PC-9 (cell line): ENCODE measurements around the gene DCTN1. TPM values are rescaled to one million over a fixed set of nuclear protein-coding genes. Genes with fewer than 3 reads are reported as not detected.

Source experiments
- BruUV-seq: library from RNA; stranded (reverse); fragments of 400-500 nt; replicated peaks from 2 replicates; lab custom pipeline; 2021; lab: Mats Ljungman, UMichigan
- CTCF ChIA-PET: fragments of 300-600 bp; sonication (Branson Sonifier 250); formaldehyde crosslinking; loops from one replicate; lab custom pipeline; 2022; ENCODE audit warnings: antibody characterized with exemption; lab: Charles Lee
- POLR2A ChIA-PET: fragments of 300-600 bp; sonication (Branson Sonifier 250); formaldehyde crosslinking; loops from one replicate; lab custom pipeline; 2022; ENCODE audit warnings: antibody characterized with exemption; ENCODE audit not compliant: unreplicated experiment; lab: Charles Lee
- DNase-seq, 2 experiments: peaks; one replicate each; pipeline versions ENCODE4 v3.0.0 to v3.0.0-alpha.2; 2015 to 2022; ENCODE audit warnings: mixed read lengths in 1 of 2
- H2AFZ ChIP-seq: fragments of 200-600 bp; sonication (generic); 2 replicates; pipeline ENCODE4 v1.8.1; 2017; ENCODE audit warnings: antibody characterized with exemption
- H3F3A ChIP-seq: fragments of 200-600 bp; sonication (generic); 2 replicates; pipeline ENCODE4 v1.8.1; 2017; ENCODE audit warnings: antibody characterized with exemption, mild to moderate bottlenecking, low read depth; ENCODE audit not compliant: insufficient read depth
- H3K27ac ChIP-seq: fragments of 200-600 bp; sonication (generic); 2 replicates; pipeline ENCODE4 v1.6.1; 2016; ENCODE audit warnings: mixed run types
- H3K27me3 ChIP-seq: fragments of 200-600 bp; sonication (generic); 2 replicates; pipeline ENCODE4 v1.6.1; 2016; ENCODE audit warnings: low read depth, mixed run types; ENCODE audit not compliant: insufficient read depth
- H3K36me3 ChIP-seq: fragments of 200-600 bp; sonication (generic); 2 replicates; pipeline ENCODE4 v1.6.1; 2016; ENCODE audit warnings: low read depth, mixed run types
- H3K4me1 ChIP-seq: fragments of 200-600 bp; sonication (generic); replicated peaks from 2 replicates; pipeline ENCODE4 v1.6.1; 2016; ENCODE audit warnings: mixed run types; ENCODE audit not compliant: insufficient read depth
- H3K4me2 ChIP-seq: fragments of 200-600 bp; sonication (generic); 2 replicates; pipeline ENCODE4 v1.6.1; 2017; ENCODE audit warnings: mixed run types
- H3K4me3 ChIP-seq: fragments of 200-600 bp; sonication (generic); 2 replicates; pipeline ENCODE4 v1.6.1; 2016; ENCODE audit warnings: mixed run types
- H3K79me2 ChIP-seq: fragments of 200-600 bp; sonication (generic); 2 replicates; pipeline ENCODE4 v1.6.1; 2017; ENCODE audit warnings: low read depth, mixed run types
- H3K9me2 ChIP-seq: fragments of 200-600 bp; sonication (generic); 2 replicates; pipeline ENCODE4 v1.8.1; 2017; ENCODE audit warnings: mild to moderate bottlenecking; ENCODE audit not compliant: insufficient read depth
- H3K9me3 ChIP-seq: fragments of 200-600 bp; sonication (generic); 2 replicates; pipeline ENCODE4 v1.8.1; 2016; ENCODE audit warnings: low read depth; ENCODE audit not compliant: insufficient read depth
- H4K20me1 ChIP-seq: fragments of 200-600 bp; sonication (generic); 2 replicates; pipeline ENCODE4 v1.8.1; 2017; ENCODE audit not compliant: insufficient read depth
- EZH2 ChIP-seq: fragments of 200-600 bp; sonication (generic); IDR thresholded peaks from 2 replicates; pipeline ENCODE4 v1.8.0; 2017; ENCODE audit warnings: antibody characterized with exemption, low read depth
- intact Hi-C: fragments of 100-400 bp; cut with micrococcal nuclease; formaldehyde crosslinking; loops from one replicate; pipeline ENCODE4 v1.10.0; 2022; ENCODE audit not compliant: unreplicated experiment
- total RNA-seq: library from RNA; stranded (reverse); gene quantifications from 2 replicates; pipeline ENCODE4 v1.2.3, GENCODE V29; 2021
- TF ChIP-seq, protein P1 (sequence below): fragments of 200-600 bp; sonication (generic); conservative IDR thresholded peaks from 2 replicates; pipeline ENCODE4 v1.6.1; 2017; ENCODE audit warnings: mixed run types, antibody characterized with exemption, mild to moderate bottlenecking, moderate library complexity

Gene DCTN1
- total RNA-seq, 1 experiment from 2014 or later = 130 TPM

DNA sequence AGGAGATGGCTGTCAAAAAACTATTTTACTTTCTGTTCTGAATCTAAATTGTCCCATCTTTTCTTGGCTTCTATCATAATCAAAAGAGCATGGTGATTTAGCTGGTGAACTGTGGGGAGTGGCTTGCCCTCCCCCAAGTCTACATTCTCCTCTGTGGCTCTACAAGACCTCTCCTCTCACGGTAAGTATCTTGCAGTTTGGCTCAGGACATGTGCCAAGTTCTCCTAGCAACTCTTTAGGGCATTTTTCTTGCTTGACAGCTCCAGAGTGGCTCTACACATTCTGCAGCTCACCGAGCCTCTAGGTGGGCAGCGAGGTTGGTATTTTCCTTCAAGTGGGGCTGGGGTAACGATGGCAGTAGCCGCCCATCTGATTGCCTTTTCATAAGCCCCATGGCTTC is 66.0 kb downstream of the DCTN1 start:
- Histone ChIP-seq H3K9me2 (peaks cover 9% of the 10 kb centered on the region; the same call in 1 of the 2 replicates), H3K36me3 (no peaks in the 10 kb centered on the region), H4K20me1 (no peaks in the 10 kb centered on the region), H2AFZ (no peak overlapping the region), H3K4me3 (no peak overlapping the region), H3K4me1 (no peaks in the 10 kb centered on the region), H3K79me2 (no peaks in the 10 kb centered on the region), H3K4me2 (no peak overlapping the region), H3K27ac (no peak overlapping the region), H3K27me3 (no peaks in the 10 kb centered on the region; the same call in 1 of the 2 replicates), H3F3A (no peaks in the 10 kb centered on the region), H3K9me3 (no peaks in the 10 kb centered on the region)
- CTCF ChIA-PET = no interaction called here
- POLR2A ChIA-PET = interaction anchor here (0.6 kb wide), 1 partner anchor 1379 kb away, joined by 4 read pairs; no protein-coding TSS in a partner anchor
- peak in 1 of 2 experiments; percentile 31 for DNase-seq
- BruUV-seq = no TSS peak
- intact Hi-C loops = no loop called here
- TF ChIP-seq, protein P1, sequence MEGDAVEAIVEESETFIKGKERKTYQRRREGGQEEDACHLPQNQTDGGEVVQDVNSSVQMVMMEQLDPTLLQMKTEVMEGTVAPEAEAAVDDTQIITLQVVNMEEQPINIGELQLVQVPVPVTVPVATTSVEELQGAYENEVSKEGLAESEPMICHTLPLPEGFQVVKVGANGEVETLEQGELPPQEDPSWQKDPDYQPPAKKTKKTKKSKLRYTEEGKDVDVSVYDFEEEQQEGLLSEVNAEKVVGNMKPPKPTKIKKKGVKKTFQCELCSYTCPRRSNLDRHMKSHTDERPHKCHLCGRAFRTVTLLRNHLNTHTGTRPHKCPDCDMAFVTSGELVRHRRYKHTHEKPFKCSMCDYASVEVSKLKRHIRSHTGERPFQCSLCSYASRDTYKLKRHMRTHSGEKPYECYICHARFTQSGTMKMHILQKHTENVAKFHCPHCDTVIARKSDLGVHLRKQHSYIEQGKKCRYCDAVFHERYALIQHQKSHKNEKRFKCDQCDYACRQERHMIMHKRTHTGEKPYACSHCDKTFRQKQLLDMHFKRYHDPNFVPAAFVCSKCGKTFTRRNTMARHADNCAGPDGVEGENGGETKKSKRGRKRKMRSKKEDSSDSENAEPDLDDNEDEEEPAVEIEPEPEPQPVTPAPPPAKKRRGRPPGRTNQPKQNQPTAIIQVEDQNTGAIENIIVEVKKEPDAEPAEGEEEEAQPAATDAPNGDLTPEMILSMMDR = no peak
- no peak for TF ChIP-seq EZH2

DNA sequence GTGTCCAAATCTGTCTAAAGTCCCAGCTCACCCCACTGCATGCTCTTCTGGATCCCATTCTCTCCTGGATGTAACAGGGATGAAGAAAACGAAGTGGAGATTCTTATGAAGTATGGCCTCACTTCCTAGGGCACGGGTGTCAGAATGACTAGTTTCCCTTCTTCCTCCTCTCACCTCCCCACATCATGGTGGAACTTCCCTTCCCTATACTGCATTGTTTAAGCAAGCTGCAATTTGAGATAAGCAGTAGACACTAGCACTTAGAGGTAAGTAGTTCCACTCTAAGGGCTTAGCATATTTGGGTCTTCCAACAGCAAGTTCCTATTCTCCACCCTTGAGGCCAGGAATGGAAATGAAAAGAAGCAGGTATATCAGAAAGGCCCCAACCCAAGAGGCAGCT is 66.6 kb downstream of the DCTN1 start:
- intact Hi-C loops = no loop called here
- Histone ChIP-seq H3K27ac (no peak overlapping the region), H3K27me3 (no peaks in the 10 kb centered on the region; the same call in 1 of the 2 replicates), H3K4me1 (no peaks in the 10 kb centered on the region), H3K9me2 (peaks cover 9% of the 10 kb centered on the region; the same call in 1 of the 2 replicates), H3K4me3 (no peak overlapping the region), H2AFZ (no peak overlapping the region), H3K4me2 (no peak overlapping the region), H3F3A (no peaks in the 10 kb centered on the region), H3K36me3 (no peaks in the 10 kb centered on the region), H4K20me1 (no peaks in the 10 kb centered on the region), H3K79me2 (no peaks in the 10 kb centered on the region), H3K9me3 (no peaks in the 10 kb centered on the region)
- DNase-seq = peak in 1 of 2 experiments; percentile 15
- POLR2A ChIA-PET = interaction anchor here (0.6 kb wide), 1 partner anchor 1380 kb away, joined by 4 read pairs; no protein-coding TSS in a partner anchor
- CTCF ChIA-PET = no interaction called here
- TF ChIP-seq, protein P1 = no peak
- TF ChIP-seq EZH2 = no peak
- BruUV-seq = no TSS peak

DNA sequence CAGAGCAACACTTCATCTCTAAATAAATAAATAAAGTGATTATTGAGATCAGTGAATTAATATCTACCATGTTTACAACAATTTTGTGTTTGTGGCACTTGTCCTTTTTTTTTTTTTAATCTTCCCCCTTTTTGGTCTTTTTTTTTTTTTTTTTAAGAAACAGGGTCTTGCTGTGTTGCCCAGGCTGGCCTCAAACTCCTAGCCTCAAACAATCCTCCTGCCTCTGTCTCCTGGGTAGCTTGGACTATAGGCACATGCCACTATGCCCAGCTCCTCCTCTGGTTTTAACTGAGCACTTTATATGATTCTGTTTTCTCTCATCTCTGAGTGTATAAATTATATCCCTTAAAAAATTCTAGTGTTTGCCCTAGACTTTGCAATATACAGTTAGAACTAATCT is 67.2 kb downstream of the DCTN1 start:
- H3K9me3 ChIP-seq = no peaks in the 10 kb centered on the region
- H3K4me2 ChIP-seq = no peak overlapping the region
- H3K79me2 ChIP-seq = no peaks in the 10 kb centered on the region
- POLR2A ChIA-PET = no interaction called here
- CTCF ChIA-PET = no interaction called here
- TF ChIP-seq, protein P1 = no peak
- no peak for TF ChIP-seq EZH2
- no peaks in the 10 kb centered on the region; the same call in 1 of the 2 replicates for H3K27me3 ChIP-seq
- no peaks in the 10 kb centered on the region for H3K4me1 ChIP-seq
- no peak overlapping the region for H2AFZ ChIP-seq
- H3K27ac ChIP-seq = no peak overlapping the region
- no peak overlapping the region for H3K4me3 ChIP-seq
- no peaks in the 10 kb centered on the region for H4K20me1 ChIP-seq
- BruUV-seq = no TSS peak
- no peaks in the 10 kb centered on the region for H3K36me3 ChIP-seq
- no peaks in the 10 kb centered on the region for H3F3A ChIP-seq
- peaks cover 9% of the 10 kb centered on the region; the same call in 1 of the 2 replicates for H3K9me2 ChIP-seq
- no peak for DNase-seq
- intact Hi-C loops = no loop called here

Other genes with a start within 250 kb of the DCTN1 start
- gene BOLA3, start 232.4 kb downstream of the DCTN1 start, total RNA-seq = 28.2 and 30.4 TPM in 2 replicates
- 138 and 143 TPM in 2 replicates for gene MOB1A, start 201.4 kb downstream of the DCTN1 start, total RNA-seq
- 192 and 197 TPM in 2 replicates for gene MTHFD2, start 181.7 kb downstream of the DCTN1 start, total RNA-seq
- gene SLC4A5, start 36.9 kb downstream of the DCTN1 start, total RNA-seq = 1.2 TPM in 1 of 2 replicates, not detected in the other
- gene C2orf81, start 41.3 kb upstream of the DCTN1 start, total RNA-seq = 9.8 and 12.0 TPM in 2 replicates
- gene WDR54, start 41.4 kb upstream of the DCTN1 start, total RNA-seq = 46.7 and 53.0 TPM in 2 replicates
- 58.9 and 63.4 TPM in 2 replicates for gene RTKN, start 61.6 kb upstream of the DCTN1 start, total RNA-seq
- gene INO80B, start 74.8 kb upstream of the DCTN1 start, total RNA-seq = 32.5 and 34.2 TPM in 2 replicates
- 68.0 and 74.7 TPM in 2 replicates for gene WBP1, start 78.1 kb upstream of the DCTN1 start, total RNA-seq
- 70.5 and 88.8 TPM in 2 replicates for gene MOGS, start 85.1 kb upstream of the DCTN1 start, total RNA-seq
- 42.9 and 51.1 TPM in 2 replicates for gene MRPL53, start 92.4 kb upstream of the DCTN1 start, total RNA-seq
- gene CCDC142, start 102.7 kb upstream of the DCTN1 start, total RNA-seq = 16.8 and 19.8 TPM in 2 replicates
- gene TTC31, start 102.8 kb upstream of the DCTN1 start, total RNA-seq = 20.1 and 21.8 TPM in 2 replicates
- 0.76 and 2.0 TPM in 2 replicates for gene LBX2, start 119.3 kb upstream of the DCTN1 start, total RNA-seq
- 24.9 and 31.3 TPM in 2 replicates for gene PCGF1, start 127.4 kb upstream of the DCTN1 start, total RNA-seq
- 3.1 and 3.8 TPM in 2 replicates for gene TLX2, start 134.1 kb upstream of the DCTN1 start, total RNA-seq
- gene DQX1, start 145.9 kb upstream of the DCTN1 start, total RNA-seq = 1.3 and 1.7 TPM in 2 replicates
- 79.2 and 84.0 TPM in 2 replicates for gene AUP1, start 149.4 kb upstream of the DCTN1 start, total RNA-seq
- 23.2 and 23.5 TPM in 2 replicates for gene HTRA2, start 149.6 kb upstream of the DCTN1 start, total RNA-seq
- gene LOXL3, start 173.6 kb upstream of the DCTN1 start, total RNA-seq = 3.1 and 5.0 TPM in 2 replicates
- gene DOK1, start 174.4 kb upstream of the DCTN1 start, total RNA-seq = 15.0 and 27.8 TPM in 2 replicates